Gastrocnemius medialis (tissue), 4 donors: ENCODE measurements around the gene SLC22A6. TPM values are rescaled to one million over a fixed set of nuclear protein-coding genes. Genes with fewer than 3 reads are reported as not detected.

Source experiments
- ATAC-seq, 2 donors: fragments of 150-250 bp; one replicate each; pipeline ENCODE4 v1.9.1; 2016
- DNase-seq, 2 donors: peaks; one replicate each; pipeline ENCODE4 v3.0.0-alpha.2; 2019
- H3K27ac ChIP-seq, 4 donors: fragments of 200-600 bp; sonication (generic); 1 replicate in 1 of 4; 2 replicates in 3 of 4; pipeline ENCODE4 v1.5.1; 2016 to 2018; ENCODE audit warnings: mild to moderate bottlenecking in 2 of 4, moderate library complexity in 1 of 4
- H3K27me3 ChIP-seq, 3 donors: fragments of 200-600 bp; sonication (generic) in 2 of 3; 1 replicate in 1 of 3; 2 replicates in 2 of 3; pipeline versions ENCODE4 v1.5.1 to v1.6.0; 2016 to 2019; ENCODE audit warnings: mild to moderate bottlenecking in 1 of 3, moderate library complexity in 1 of 3
- H3K36me3 ChIP-seq, 2 donors: fragments of 200-600 bp; sonication (generic) in 1 of 2; one replicate each; pipeline ENCODE4 v1.5.1; 2017 to 2018
- H3K4me1 ChIP-seq, 2 donors: fragments of 200-600 bp; sonication (generic) in 1 of 2; one replicate each; pipeline ENCODE4 v1.5.1; 2016 to 2017; ENCODE audit warnings: mild to moderate bottlenecking in 2 of 2
- H3K4me3 ChIP-seq, 4 donors: fragments of 200-600 bp; sonication (generic) in 3 of 4; 1 replicate in 1 of 4; 2 replicates in 3 of 4; pipeline ENCODE4 v1.5.1; 2016 to 2019; ENCODE audit warnings: mild to moderate bottlenecking in 2 of 4
- H3K9me3 ChIP-seq, 3 donors: fragments of 200-600 bp; sonication (generic) in 2 of 3; 1 replicate in 1 of 3; 2 replicates in 2 of 3; pipeline ENCODE4 v1.5.1; 2016 to 2019
- CTCF ChIP-seq, 5 experiments: fragments of 450-650 bp in 3 of 5; fragments of 200-600 bp in 2 of 5; sonication (generic) in 2 of 5; IDR thresholded peaks in 4 of 5; conservative IDR thresholded peaks in 1 of 5; 1 replicate in 4 of 5; 2 replicates in 1 of 5; pipeline ENCODE4 v1.5.1; 2016 to 2019; ENCODE audit warnings: antibody characterized with exemption in 5 of 5, mild to moderate bottlenecking in 3 of 5, moderate library complexity in 3 of 5
- POLR2A ChIP-seq, 2 donors: fragments of 450-650 bp; IDR thresholded peaks; one replicate each; pipeline ENCODE4 v1.6.1; 2017; ENCODE audit warnings: antibody characterized with exemption in 2 of 2, mild to moderate bottlenecking in 2 of 2, moderate library complexity in 2 of 2
- in situ Hi-C, 4 donors: fragments of 200-750 bp; cut with MboI; loops; one replicate each; pipeline versions ENCODE4 v1.15.0 to v1.8.0; 2017; ENCODE audit warnings: low sequenced_read_pairs in 4 of 4
- intact Hi-C: fragments of 100-400 bp; cut with DNase I; formaldehyde crosslinking; loops from one replicate; pipeline ENCODE4 v1.15.1; 2023; ENCODE audit warnings: low total_unique reads
- total RNA-seq, 4 donors: library from RNA; depleted of rRNA; stranded (reverse); fragments of >200 nt; gene quantifications; one replicate each; pipeline versions ENCODE4 v1.1.0 to v1.2.3, GENCODE V29; 2016

SLC22A6 gene
- total RNA-seq, 4 donors from 2014 or later: not detected

GRCh38 chr11:62933285-62933684 lies 51.5 kb downstream of the SLC22A6 start:
- no peak for ATAC-seq
- intact Hi-C loops: no loop called here
- H3K27me3 ChIP-seq: peaks cover 0 to 2% (median 0%) of the 10 kb centered on the region in 3 donors
- H3K27ac ChIP-seq: no peak overlapping the region
- no peak for TF ChIP-seq CTCF (IDR thresholded peaks at IDR 0.05 in 4 of 5, conservative IDR thresholded peaks at IDR 0.05 in 1 of 5)
- no peak for TF ChIP-seq POLR2A (IDR thresholded peaks at IDR 0.05)
- in situ Hi-C loops: no loop called here
- DNase-seq: no peak
- H3K4me3 ChIP-seq: no peak overlapping the region
- H3K36me3 ChIP-seq: no peaks in the 10 kb centered on the region
- H3K9me3 ChIP-seq: no peaks in the 10 kb centered on the region
- H3K4me1 ChIP-seq: no peaks in the 10 kb centered on the region

GRCh38 chr11:62931499-62932278 lies 53.1 kb downstream of the SLC22A6 start:
- no peak overlapping the region for H3K27ac ChIP-seq
- H3K4me1 ChIP-seq: peaks cover 0 to 2% of the 10 kb centered on the region in 2 donors
- H3K4me3 ChIP-seq: no peak overlapping the region
- ATAC-seq: no peak
- DNase-seq: no peak
- intact Hi-C loops: no loop called here
- no peaks in the 10 kb centered on the region for H3K36me3 ChIP-seq
- TF ChIP-seq POLR2A (IDR thresholded peaks at IDR 0.05) (no peak), CTCF (IDR thresholded peaks at IDR 0.05 in 4 of 5, conservative IDR thresholded peaks at IDR 0.05 in 1 of 5) (no peak)
- in situ Hi-C loops: no loop called here
- H3K9me3 ChIP-seq: no peaks in the 10 kb centered on the region
- H3K27me3 ChIP-seq: peaks cover 11 to 17% (median 13%) of the 10 kb centered on the region in 3 donors

- no peak overlapping the region for H3K4me3 ChIP-seq
- no peak for ATAC-seq
- intact Hi-C loops: no loop called here
Observed at GRCh38 chr11:62930666-62931065, 54.1 kb downstream of the SLC22A6 start.

GRCh38 chr11:62930157-62930556 lies 54.6 kb downstream of the SLC22A6 start:
- Histone ChIP-seq H3K4me1 (peaks cover 4 to 12% of the 10 kb centered on the region in 2 donors), H3K27ac (no peak overlapping the region), H3K9me3 (no peaks in the 10 kb centered on the region), H3K27me3 (peaks cover 25 to 32% (median 29%) of the 10 kb centered on the region in 3 donors), H3K4me3 (no peak overlapping the region), H3K36me3 (no peaks in the 10 kb centered on the region)
- intact Hi-C loops (no loop called here), in situ Hi-C loops (no loop called here)
- ATAC-seq (no peak), DNase-seq (no peak)
- no peak for TF ChIP-seq CTCF (IDR thresholded peaks at IDR 0.05 in 4 of 5, conservative IDR thresholded peaks at IDR 0.05 in 1 of 5)
- TF ChIP-seq POLR2A (IDR thresholded peaks at IDR 0.05): no peak

More at GRCh38 chr11:62930666-62931065, 54.1 kb downstream of the SLC22A6 start:
- Histone ChIP-seq H3K36me3 (no peaks in the 10 kb centered on the region), H3K27me3 (peaks cover 20 to 27% (median 23%) of the 10 kb centered on the region in 3 donors), H3K27ac (no peak overlapping the region), H3K4me1 (peaks cover 2 to 12% of the 10 kb centered on the region in 2 donors), H3K9me3 (no peaks in the 10 kb centered on the region)
- no peak for TF ChIP-seq CTCF (IDR thresholded peaks at IDR 0.05 in 4 of 5, conservative IDR thresholded peaks at IDR 0.05 in 1 of 5)
- no peak for TF ChIP-seq POLR2A (IDR thresholded peaks at IDR 0.05)
- in situ Hi-C loops: no loop called here
- DNase-seq: no peak
